Measurements from ENCODE around the gene KLHDC3. TPM values are rescaled to one million over a fixed set of nuclear protein-coding genes. Genes with fewer than 3 reads are reported as not detected.
A peak's percentile ranks its signal among the peaks of the same experiment; 100 is the strongest.

Gene KLHDC3
- total and polyA plus RNA-seq, 2 of the 8 experiments (the other 6 are each of a cell fraction or from before 2014, with no cell fraction given) = 181 to 203 TPM

GRCh38 chr6:42979523-42980177 is 34.4 kb upstream of the KLHDC3 start:
- no peak overlapping the region for H2AK5ac ChIP-seq (ENCODE audit: low read depth, low read length)
- H2BK120ac ChIP-seq (replicated peaks; ENCODE audit: low read depth, low read length) = no peak overlapping the region
- peak overlapping the region in 2 of 4 experiments; percentile 40 to 83; a peak in 5 of 7 replicates for H3K9ac ChIP-seq (replicated peaks in 1 of 4; ENCODE audit: extremely low read depth in 1 of 4, low read depth in 3 of 4, low read length in 3 of 4)
- peak overlapping the region; percentile 44; the same call in 1 of the 2 replicates for H3K18ac ChIP-seq (ENCODE audit: extremely low read depth, low read length)
- peak overlapping the region; percentile 67 to 92 (median 70); a peak in 7 of 8 replicates for H3K4me3 ChIP-seq (ENCODE audit: extremely low read depth in 1 of 4, insufficient read depth in 2 of 4, low read depth in 3 of 4, low read length in 4 of 4)
- POLR2A ChIA-PET (ENCODE audit: partially characterized antibody) = interaction anchor here (0.6 to 3.8 kb wide), 22 partner anchors 8 to 495 kb away, joined by 3 to 27 read pairs (median 4); partner anchors contain the start of genes CNPY3, CUL7, GNMT and KLC4
- FAIRE-seq = no peak
- CTCF ChIA-PET (ENCODE audit: partially characterized antibody) = interaction anchor here (0.8 to 4.4 kb wide), 10 partner anchors 9 to 288 kb away, joined by 3 to 33 read pairs (median 4); no protein-coding TSS in a partner anchor
- H4K8ac ChIP-seq (ENCODE audit: extremely low read depth, insufficient read depth, low read length) = no peak overlapping the region
- H3K36me3 ChIP-seq (ENCODE audit: control insufficient read depth in 2 of 4, insufficient read depth in 4 of 4, low read length in 3 of 4) = no peaks in the 10 kb centered on the region
- no peak overlapping the region for H3K23ac ChIP-seq (ENCODE audit: insufficient read length)
- H3K79me2 ChIP-seq (ENCODE audit: control insufficient read depth in 1 of 2, insufficient read depth in 2 of 2, low read length in 2 of 2) = peaks cover 0 to 3% of the 10 kb centered on the region in 2 experiments; a peak in 1 of 4 replicates
- no peak overlapping the region for H3K56ac ChIP-seq (replicated peaks; ENCODE audit: insufficient read length, low read depth, low read length)
- H3K4ac ChIP-seq (replicated peaks; ENCODE audit: insufficient read length, low read depth, low read length) = peak overlapping the region; percentile 22
- peak overlapping the region; percentile 20 for H4K5ac ChIP-seq (ENCODE audit: insufficient read length, low read depth, low read length)
- peaks cover 12% of the 10 kb centered on the region for H3K23me2 ChIP-seq (ENCODE audit: low read depth, low read length)
- peak overlapping the region; percentile 18; the same call in 1 of the 2 replicates for H2BK5ac ChIP-seq (ENCODE audit: low read depth, low read length)
- no peak overlapping the region for H4K91ac ChIP-seq (replicated peaks; ENCODE audit: insufficient read length, low read length)
- no peak overlapping the region for H3K27ac ChIP-seq (ENCODE audit: low read depth, low read length)
- H2BK12ac ChIP-seq (ENCODE audit: low read depth, low read length) = no peak overlapping the region
- no peak overlapping the region for H2BK20ac ChIP-seq (ENCODE audit: low read length)
- WGBS, 2 experiments (ENCODE audit: extremely low coverage in 1 of 2, insufficient coverage in 1 of 2, insufficient read length in 1 of 2, insufficient replicate concordance in 2 of 2, low coverage in 1 of 2, low lambda C conversion rate in 2 of 2, missing lambda C conversion rate in 1 of 2) = 68% methylated on average over 9 of the region's 9 CpGs; no CpG with 5 or more reads in 1 of the 2 experiments
- H3K9me3 ChIP-seq (ENCODE audit: insufficient read depth in 2 of 2, low read depth in 1 of 2, low read length in 1 of 2) = no peaks in the 10 kb centered on the region
- DNase-seq (ENCODE audit: low read depth in 1 of 2, low spot score in 2 of 2) = no peak
- H3K27me3 ChIP-seq (replicated peaks in 1 of 4; ENCODE audit: control insufficient read depth in 3 of 4, extremely low read depth in 1 of 4, insufficient read depth in 3 of 4, low read length in 3 of 4) = no peaks in the 10 kb centered on the region
- H2BK15ac ChIP-seq (ENCODE audit: low read length) = peak overlapping the region; percentile 66
- H3K4me1 ChIP-seq (replicated peaks in 1 of 4; ENCODE audit: control insufficient read depth in 3 of 4, insufficient read depth in 4 of 4, low read length in 3 of 4) = peaks cover 4 to 10% (median 6%) of the 10 kb centered on the region in 4 experiments; a peak in 3 of 7 replicates
- H3K14ac ChIP-seq (ENCODE audit: insufficient read length) = no peak overlapping the region
- H2AFZ ChIP-seq (ENCODE audit: low read length) = peak overlapping the region; percentile 90
- H3K79me1 ChIP-seq (ENCODE audit: low read depth, low read length) = no peaks in the 10 kb centered on the region; the same call in 1 of the 2 replicates
- peaks cover 0 to 1% of the 10 kb centered on the region in 2 experiments for H4K20me1 ChIP-seq (replicated peaks in 1 of 2; ENCODE audit: control insufficient read depth in 1 of 2, insufficient read depth in 2 of 2, low read length in 2 of 2)
- peak overlapping the region; percentile 91 to 97 for H3K4me2 ChIP-seq (ENCODE audit: insufficient read depth in 1 of 2, low read depth in 2 of 2, low read length in 2 of 2)

Measured in H1 (cell line).